ENCODE measurements around the gene MRPL28. TPM values are rescaled to one million over a fixed set of nuclear protein-coding genes. Genes with fewer than 3 reads are reported as not detected.
"Not testable (repeated sequence)": the region's sequence is repeated elsewhere in the genome, so short reads cannot be mapped to it uniquely, and the experiment has no call there.

The MRPL28 gene
- polyA plus RNA-seq, 1 of the 3 experiments (the other 2 are of a cell fraction): 320 TPM

DNA sequence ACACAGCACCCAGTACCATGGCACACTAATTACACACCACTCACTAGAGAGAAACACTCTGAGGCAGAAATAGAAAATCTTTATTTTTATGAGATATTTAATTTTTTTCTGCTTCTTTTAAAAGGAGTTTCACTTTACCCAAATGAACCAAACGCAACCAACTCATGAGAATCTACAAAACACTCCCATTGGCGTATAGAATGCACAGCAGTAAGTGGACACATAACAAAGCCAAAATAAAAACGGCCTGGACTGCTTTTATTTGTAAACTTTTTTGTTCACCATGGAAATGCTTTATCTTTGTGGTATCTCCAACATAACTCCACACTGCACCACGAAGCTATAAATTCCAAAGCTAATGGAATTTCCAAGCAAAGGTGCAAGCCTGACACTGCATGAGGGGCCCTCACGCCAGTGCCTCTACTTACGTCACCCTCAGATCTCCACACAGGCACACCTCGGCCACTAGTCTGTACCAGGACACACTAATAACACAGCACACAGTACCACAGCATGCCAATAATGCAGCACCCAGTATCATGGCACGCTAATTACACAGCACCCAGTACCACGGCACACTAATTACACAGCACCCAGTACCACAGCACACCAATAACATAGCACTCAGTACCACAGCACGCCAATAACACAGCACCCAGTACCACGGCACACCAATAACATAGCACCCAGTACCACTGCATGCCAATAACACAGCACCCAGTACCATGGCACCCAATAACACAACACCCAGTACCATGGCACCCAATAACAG lies 35.3 kb downstream of the MRPL28 start:
- DNase-seq; H3K9me2 ChIP-seq; H3K9ac ChIP-seq; H3K9me3 ChIP-seq; H3F3A ChIP-seq (replicated peaks; ENCODE audit: insufficient read depth); POLR2A ChIA-PET; H3K27me3 ChIP-seq (ENCODE audit: insufficient read depth); H2AFZ ChIP-seq (ENCODE audit: low read depth); H3K36me3 ChIP-seq (replicated peaks in 1 of 2; ENCODE audit: control insufficient read depth in 1 of 2, insufficient read depth in 2 of 2, low read length in 1 of 2); H3K4me3 ChIP-seq (ENCODE audit: low read depth in 2 of 2, low read length in 1 of 2); H3K27ac ChIP-seq (ENCODE audit: low read depth in 2 of 2, low read length in 1 of 2); H3K4me2 ChIP-seq: not testable (repeated sequence)
- peaks cover 90% of the 10 kb centered on the region for H4K20me1 ChIP-seq (ENCODE audit: insufficient read depth)
- CTCF ChIA-PET: interaction anchor here (0.8 kb wide), 2 partner anchors 15 to 169 kb away, joined by 3 to 4 read pairs; partner anchors contain the start of gene HBM
- WGBS (ENCODE audit: low lambda C conversion rate): 92% methylated on average over 10 of the region's 11 CpGs
- H3K4me1 ChIP-seq (ENCODE audit: control insufficient read depth in 1 of 2, insufficient read depth in 2 of 2, low read depth in 1 of 2, low read length in 1 of 2): peaks cover 0 to 22% of the 10 kb centered on the region in 2 experiments; a peak in 1 of 4 replicates
- peaks cover 95% of the 10 kb centered on the region for H3K79me2 ChIP-seq (ENCODE audit: insufficient read depth)

DNA sequence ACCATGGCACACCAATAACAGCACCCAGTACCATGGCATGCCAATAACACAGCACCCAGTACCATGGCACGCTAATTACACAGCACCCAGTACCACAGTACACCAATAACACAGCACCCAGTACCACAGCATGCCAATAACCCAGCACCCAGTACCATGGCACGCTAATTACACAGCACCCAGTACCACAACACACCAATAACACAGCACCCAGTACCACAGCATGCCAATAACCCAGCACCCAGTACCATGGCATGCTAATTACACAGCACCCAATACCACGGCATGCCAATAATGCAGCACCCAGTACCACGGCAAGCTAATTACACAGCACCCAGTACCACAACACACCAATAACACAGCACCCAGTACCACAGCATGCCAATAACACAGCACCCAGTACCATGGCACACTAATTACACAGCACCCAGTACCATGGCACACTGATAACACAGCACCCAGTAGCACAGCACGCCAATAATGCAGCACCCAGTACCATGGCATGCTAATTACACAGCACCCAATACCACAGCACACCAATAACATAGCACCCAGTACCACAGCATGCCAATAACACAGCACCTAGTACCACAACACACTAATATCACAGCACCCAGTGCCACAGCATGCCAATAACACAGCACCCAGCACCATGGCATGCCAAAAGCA lies 36.0 kb downstream of the MRPL28 start:
- H3K9me2 ChIP-seq; H3K27ac ChIP-seq (ENCODE audit: low read depth in 2 of 2, low read length in 1 of 2); H3K4me3 ChIP-seq (ENCODE audit: low read depth in 2 of 2, low read length in 1 of 2); H3K27me3 ChIP-seq (ENCODE audit: insufficient read depth); H3K36me3 ChIP-seq (replicated peaks in 1 of 2; ENCODE audit: control insufficient read depth in 1 of 2, insufficient read depth in 2 of 2, low read length in 1 of 2); H3K9ac ChIP-seq; CTCF ChIA-PET; H2AFZ ChIP-seq (ENCODE audit: low read depth); H3F3A ChIP-seq (replicated peaks; ENCODE audit: insufficient read depth); DNase-seq; H3K4me2 ChIP-seq; H3K9me3 ChIP-seq; POLR2A ChIA-PET: not testable (repeated sequence)
- Histone ChIP-seq H4K20me1 (ENCODE audit: insufficient read depth) (peaks cover 90% of the 10 kb centered on the region), H3K79me2 (ENCODE audit: insufficient read depth) (peaks cover 95% of the 10 kb centered on the region), H3K4me1 (ENCODE audit: control insufficient read depth in 1 of 2, insufficient read depth in 2 of 2, low read depth in 1 of 2, low read length in 1 of 2) (peaks cover 0 to 23% of the 10 kb centered on the region in 2 experiments; a peak in 1 of 4 replicates)
- WGBS (ENCODE audit: low lambda C conversion rate): 97% methylated on average over 4 of the region's 5 CpGs

DNA sequence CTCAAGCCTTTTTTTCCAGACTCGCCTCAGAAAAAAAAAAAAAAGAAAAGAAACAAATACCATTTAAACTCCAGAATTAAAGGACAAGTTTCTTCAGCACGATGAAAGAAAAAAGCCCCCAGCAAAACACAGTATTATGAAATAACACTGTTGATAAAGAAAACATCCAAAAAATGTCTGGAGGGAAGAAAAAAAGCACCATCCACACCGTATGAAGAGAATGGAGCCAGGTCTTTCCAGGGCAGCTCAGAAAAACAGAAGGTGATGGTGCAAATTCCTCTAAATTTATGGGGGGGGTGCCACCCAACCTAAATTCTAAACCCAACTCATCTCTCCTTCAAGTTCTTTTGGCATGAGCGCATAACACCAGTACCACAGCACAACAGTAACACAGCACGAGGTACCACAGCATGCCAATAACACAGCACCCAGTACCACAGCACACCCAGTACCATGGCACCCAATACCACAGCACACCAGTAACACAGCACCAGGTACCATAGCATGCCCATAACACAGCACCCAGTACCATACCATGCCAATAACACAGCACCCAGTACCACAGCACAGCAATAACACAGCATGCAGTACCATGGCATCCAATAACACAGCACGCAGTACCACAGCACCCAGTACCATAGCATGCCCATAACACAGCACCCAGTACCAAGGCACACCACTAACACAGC lies 36.8 kb downstream of the MRPL28 start:
- Histone ChIP-seq H3F3A (replicated peaks; ENCODE audit: insufficient read depth) (no peaks in the 10 kb centered on the region), H3K4me3 (ENCODE audit: low read depth in 2 of 2, low read length in 1 of 2) (no peak overlapping the region), H3K27me3 (ENCODE audit: insufficient read depth) (no peaks in the 10 kb centered on the region), H3K9me2 (no peaks in the 10 kb centered on the region), H3K9me3 (no peaks in the 10 kb centered on the region), H3K9ac (no peak overlapping the region), H4K20me1 (ENCODE audit: insufficient read depth) (peaks cover 89% of the 10 kb centered on the region), H2AFZ (ENCODE audit: low read depth) (no peak overlapping the region), H3K79me2 (ENCODE audit: insufficient read depth) (peaks cover 95% of the 10 kb centered on the region), H3K36me3 (replicated peaks in 1 of 2; ENCODE audit: control insufficient read depth in 1 of 2, insufficient read depth in 2 of 2, low read length in 1 of 2) (no peaks in the 10 kb centered on the region), H3K4me2 (no peak overlapping the region), H3K4me1 (ENCODE audit: control insufficient read depth in 1 of 2, insufficient read depth in 2 of 2, low read depth in 1 of 2, low read length in 1 of 2) (peaks cover 0 to 23% of the 10 kb centered on the region in 2 experiments; a peak in 1 of 4 replicates), H3K27ac (ENCODE audit: low read depth in 2 of 2, low read length in 1 of 2) (no peak overlapping the region)
- TF ChIP-seq, protein P1, sequence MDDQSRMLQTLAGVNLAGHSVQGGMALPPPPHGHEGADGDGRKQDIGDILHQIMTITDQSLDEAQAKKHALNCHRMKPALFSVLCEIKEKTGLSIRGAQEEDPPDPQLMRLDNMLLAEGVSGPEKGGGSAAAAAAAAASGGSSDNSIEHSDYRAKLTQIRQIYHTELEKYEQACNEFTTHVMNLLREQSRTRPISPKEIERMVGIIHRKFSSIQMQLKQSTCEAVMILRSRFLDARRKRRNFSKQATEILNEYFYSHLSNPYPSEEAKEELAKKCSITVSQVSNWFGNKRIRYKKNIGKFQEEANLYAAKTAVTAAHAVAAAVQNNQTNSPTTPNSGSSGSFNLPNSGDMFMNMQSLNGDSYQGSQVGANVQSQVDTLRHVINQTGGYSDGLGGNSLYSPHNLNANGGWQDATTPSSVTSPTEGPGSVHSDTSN (IDR thresholded peaks at IDR 0.05): no peak
- TF ChIP-seq GATA2 (CRISPR knock-in tag; IDR thresholded peaks at IDR 0.05) (no peak), FOXM1 (IDR thresholded peaks at IDR 0.05; ENCODE audit: low read depth) (no peak), CHD2 (IDR thresholded peaks at IDR 0.05; ENCODE audit: low read length, partially characterized antibody) (no peak), SMC3 (IDR thresholded peaks at IDR 0.05; ENCODE audit: low read depth, low read length) (no peak), TCF12 (IDR thresholded peaks at IDR 0.05) (no peak), YY1 (IDR thresholded peaks at IDR 0.05; ENCODE audit: low read depth) (no peak), POLR2AphosphoS5 (IDR thresholded peaks at IDR 0.05; ENCODE audit: low read depth, low read length) (no peak), EZH2phosphoT487 (IDR thresholded peaks at IDR 0.05; ENCODE audit: borderline replicate concordance, low read depth) (no peak)
- TF ChIP-seq, protein P2, sequence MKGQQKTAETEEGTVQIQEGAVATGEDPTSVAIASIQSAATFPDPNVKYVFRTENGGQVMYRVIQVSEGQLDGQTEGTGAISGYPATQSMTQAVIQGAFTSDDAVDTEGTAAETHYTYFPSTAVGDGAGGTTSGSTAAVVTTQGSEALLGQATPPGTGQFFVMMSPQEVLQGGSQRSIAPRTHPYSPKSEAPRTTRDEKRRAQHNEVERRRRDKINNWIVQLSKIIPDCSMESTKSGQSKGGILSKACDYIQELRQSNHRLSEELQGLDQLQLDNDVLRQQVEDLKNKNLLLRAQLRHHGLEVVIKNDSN (IDR thresholded peaks at IDR 0.05; ENCODE audit: borderline replicate concordance, low read depth): no peak
- TF ChIP-seq, protein P3, sequence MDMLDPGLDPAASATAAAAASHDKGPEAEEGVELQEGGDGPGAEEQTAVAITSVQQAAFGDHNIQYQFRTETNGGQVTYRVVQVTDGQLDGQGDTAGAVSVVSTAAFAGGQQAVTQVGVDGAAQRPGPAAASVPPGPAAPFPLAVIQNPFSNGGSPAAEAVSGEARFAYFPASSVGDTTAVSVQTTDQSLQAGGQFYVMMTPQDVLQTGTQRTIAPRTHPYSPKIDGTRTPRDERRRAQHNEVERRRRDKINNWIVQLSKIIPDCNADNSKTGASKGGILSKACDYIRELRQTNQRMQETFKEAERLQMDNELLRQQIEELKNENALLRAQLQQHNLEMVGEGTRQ (IDR thresholded peaks at IDR 0.05; ENCODE audit: borderline replicate concordance, low read depth, low read length): no peak
- DNase-seq: no peak
- 94% methylated on average over 6 of the region's 6 CpGs for WGBS (ENCODE audit: low lambda C conversion rate)
- ChIA-PET POLR2A (no interaction called here), CTCF (no interaction called here)

All from SK-N-SH (cell line).